ENCODE measurements around the gene A4GNT.

Gene A4GNT

GRCh38 chr3:138078096-138078495 lies 54.1 kb downstream of the A4GNT start:
- no peak for DNase-seq

Measured in cerebellar nuclear complex (tissue), 1 donor.